Measurements from ENCODE around the gene AIG1. TPM values are rescaled to one million over a fixed set of nuclear protein-coding genes. Genes with fewer than 3 reads are reported as not detected.

AIG1 gene
- total and polyA plus RNA-seq, 2 experiments from 2014 or later: 44.7 to 46.9 TPM

GRCh38 chr6:143090314-143091044 lies 29.8 kb downstream of the AIG1 start:
- Histone ChIP-seq H3K4me2 (ENCODE audit: unreplicated experiment) (no peak overlapping the region), H3K27me3 (replicated peaks; ENCODE audit: insufficient read depth) (no peaks in the 10 kb centered on the region), H3K4me3 (no peak overlapping the region), H3K9me3 (ENCODE audit: low read depth) (no peaks in the 10 kb centered on the region), H4K20me1 (ENCODE audit: insufficient read depth) (no peaks in the 10 kb centered on the region), H2AFZ (no peak overlapping the region), H3K4me1 (ENCODE audit: insufficient read depth) (no peaks in the 10 kb centered on the region), H3F3A (ENCODE audit: insufficient read depth) (no peaks in the 10 kb centered on the region), H3K9me2 (ENCODE audit: insufficient read depth) (no peaks in the 10 kb centered on the region), H3K27ac (no peak overlapping the region), H3K9ac (no peak overlapping the region), H3K79me2 (ENCODE audit: insufficient read depth) (no peaks in the 10 kb centered on the region), H3K36me3 (ENCODE audit: low read depth) (no peaks in the 10 kb centered on the region)
- 94 to 97% methylated on average over 3 of the region's 3 CpGs for WGBS, 2 experiments (ENCODE audit: low coverage in 1 of 2, low lambda C conversion rate in 2 of 2, missing lambda C conversion rate in 2 of 2)
- no peak for TF ChIP-seq EZH2 (IDR thresholded peaks at IDR 0.05; ENCODE audit: insufficient read depth, poor library complexity, severe bottlenecking)
- TF ChIP-seq EZH2phosphoT487 (IDR thresholded peaks at IDR 0.05; ENCODE audit: insufficient read depth, low read depth): no peak
- DNase-seq: no peak
- in situ Hi-C loops (cut with MboI): no loop called here

- in situ Hi-C loops (cut with MboI): no loop called here
- H2AFZ ChIP-seq: no peak overlapping the region
- no peak for DNase-seq
- no peaks in the 10 kb centered on the region for H3K27me3 ChIP-seq (replicated peaks; ENCODE audit: insufficient read depth)
- no peaks in the 10 kb centered on the region for H4K20me1 ChIP-seq (ENCODE audit: insufficient read depth)
- no peak overlapping the region for H3K9ac ChIP-seq
- no peaks in the 10 kb centered on the region for H3K36me3 ChIP-seq (ENCODE audit: low read depth)
- no peaks in the 10 kb centered on the region for H3K79me2 ChIP-seq (ENCODE audit: insufficient read depth)
- H3K9me3 ChIP-seq (ENCODE audit: low read depth): no peaks in the 10 kb centered on the region
- H3K4me2 ChIP-seq (ENCODE audit: unreplicated experiment): no peak overlapping the region
- H3K4me3 ChIP-seq: no peak overlapping the region
- H3K4me1 ChIP-seq (ENCODE audit: insufficient read depth): peaks cover 7% of the 10 kb centered on the region
- no peaks in the 10 kb centered on the region for H3F3A ChIP-seq (ENCODE audit: insufficient read depth)
- 95 to 98% methylated on average over 2 of the region's 2 CpGs for WGBS, 2 experiments (ENCODE audit: low coverage in 1 of 2, low lambda C conversion rate in 2 of 2, missing lambda C conversion rate in 2 of 2)
- H3K27ac ChIP-seq: no peak overlapping the region
- no peaks in the 10 kb centered on the region for H3K9me2 ChIP-seq (ENCODE audit: insufficient read depth)
- no peak for TF ChIP-seq EZH2phosphoT487 (IDR thresholded peaks at IDR 0.05; ENCODE audit: insufficient read depth, low read depth)
- no peak for TF ChIP-seq EZH2 (IDR thresholded peaks at IDR 0.05; ENCODE audit: insufficient read depth, poor library complexity, severe bottlenecking)
Observed at GRCh38 chr6:143092768-143093167, 32.1 kb downstream of the AIG1 start.

- Histone ChIP-seq H3K4me2 (ENCODE audit: unreplicated experiment) (no peak overlapping the region), H3K9me2 (ENCODE audit: insufficient read depth) (no peaks in the 10 kb centered on the region), H3K4me3 (no peak overlapping the region), H3K79me2 (ENCODE audit: insufficient read depth) (no peaks in the 10 kb centered on the region), H3F3A (ENCODE audit: insufficient read depth) (no peaks in the 10 kb centered on the region), H3K4me1 (ENCODE audit: insufficient read depth) (peaks cover 7% of the 10 kb centered on the region), H3K27me3 (replicated peaks; ENCODE audit: insufficient read depth) (no peaks in the 10 kb centered on the region), H3K9me3 (ENCODE audit: low read depth) (no peaks in the 10 kb centered on the region), H3K27ac (no peak overlapping the region), H3K36me3 (ENCODE audit: low read depth) (no peaks in the 10 kb centered on the region), H4K20me1 (ENCODE audit: insufficient read depth) (no peaks in the 10 kb centered on the region), H2AFZ (no peak overlapping the region), H3K9ac (no peak overlapping the region)
- TF ChIP-seq EZH2phosphoT487 (IDR thresholded peaks at IDR 0.05; ENCODE audit: insufficient read depth, low read depth): no peak
- no peak for TF ChIP-seq EZH2 (IDR thresholded peaks at IDR 0.05; ENCODE audit: insufficient read depth, poor library complexity, severe bottlenecking)
- DNase-seq: no peak
- 65 to 67% methylated on average over 2 of the region's 2 CpGs for WGBS, 2 experiments (ENCODE audit: low coverage in 1 of 2, low lambda C conversion rate in 2 of 2, missing lambda C conversion rate in 2 of 2)
- in situ Hi-C loops (cut with MboI): no loop called here
Observed at GRCh38 chr6:143093290-143093689, 32.6 kb downstream of the AIG1 start.

GRCh38 chr6:143096403-143096802 lies 35.7 kb downstream of the AIG1 start:
- in situ Hi-C loops (cut with MboI): no loop called here
- Histone ChIP-seq H3K36me3 (ENCODE audit: low read depth) (no peaks in the 10 kb centered on the region), H3K27me3 (replicated peaks; ENCODE audit: insufficient read depth) (no peaks in the 10 kb centered on the region), H3K9me2 (ENCODE audit: insufficient read depth) (no peaks in the 10 kb centered on the region), H4K20me1 (ENCODE audit: insufficient read depth) (no peaks in the 10 kb centered on the region), H3K9ac (no peak overlapping the region), H3K4me1 (ENCODE audit: insufficient read depth) (peaks cover 7% of the 10 kb centered on the region), H3K9me3 (ENCODE audit: low read depth) (no peaks in the 10 kb centered on the region), H2AFZ (no peak overlapping the region), H3K79me2 (ENCODE audit: insufficient read depth) (no peaks in the 10 kb centered on the region), H3K4me3 (no peak overlapping the region), H3K4me2 (ENCODE audit: unreplicated experiment) (no peak overlapping the region), H3F3A (ENCODE audit: insufficient read depth) (no peaks in the 10 kb centered on the region), H3K27ac (no peak overlapping the region)
- 88 to 89% methylated on average over 2 of the region's 2 CpGs for WGBS, 2 experiments (ENCODE audit: low coverage in 1 of 2, low lambda C conversion rate in 2 of 2, missing lambda C conversion rate in 2 of 2)
- TF ChIP-seq EZH2 (IDR thresholded peaks at IDR 0.05; ENCODE audit: insufficient read depth, poor library complexity, severe bottlenecking) (no peak), EZH2phosphoT487 (IDR thresholded peaks at IDR 0.05; ENCODE audit: insufficient read depth, low read depth) (no peak)
- no peak for DNase-seq

Measured in GM23248 (cell line).